ENCODE data around the gene KLHL40.

Gene KLHL40

DNA sequence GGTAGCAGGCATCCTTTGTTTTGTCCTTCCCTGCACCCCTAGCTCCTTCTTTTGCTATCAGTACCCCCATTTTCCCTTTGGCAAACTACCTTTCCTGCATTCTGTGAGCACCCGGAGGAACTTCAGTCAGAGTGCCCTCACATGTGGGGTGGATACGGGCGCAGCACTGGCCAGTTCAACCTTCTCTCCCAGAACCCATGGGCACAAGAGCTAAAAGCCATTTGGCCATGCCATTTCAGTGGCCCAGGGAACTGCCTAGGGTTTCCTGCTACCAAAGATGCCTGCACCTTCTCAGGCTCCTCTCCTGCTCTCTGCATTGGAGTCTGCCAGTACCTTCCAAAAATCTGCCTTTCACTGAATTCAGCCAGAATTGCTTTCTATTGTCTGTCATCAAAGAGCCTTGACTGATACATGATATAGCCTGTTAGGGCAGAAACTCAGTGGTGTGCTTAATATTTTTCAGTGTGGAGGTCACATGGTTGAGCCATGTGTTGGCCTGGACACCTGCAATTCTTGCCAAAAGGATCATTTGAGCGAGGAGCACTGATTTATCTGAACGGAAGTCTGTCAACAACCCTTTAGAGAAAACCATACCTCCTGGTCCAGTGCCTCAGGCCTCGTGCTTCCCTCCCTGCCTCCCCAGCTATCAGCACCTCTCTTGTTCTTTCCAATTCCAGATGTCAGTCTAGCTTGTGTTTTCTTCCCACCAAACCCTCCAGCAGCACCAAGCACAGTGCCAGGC lies 44.2 kb downstream of the KLHL40 start:
- H3K4me3 ChIP-seq (ENCODE audit: low read length): no peak overlapping the region
- TF ChIP-seq, protein P1, sequence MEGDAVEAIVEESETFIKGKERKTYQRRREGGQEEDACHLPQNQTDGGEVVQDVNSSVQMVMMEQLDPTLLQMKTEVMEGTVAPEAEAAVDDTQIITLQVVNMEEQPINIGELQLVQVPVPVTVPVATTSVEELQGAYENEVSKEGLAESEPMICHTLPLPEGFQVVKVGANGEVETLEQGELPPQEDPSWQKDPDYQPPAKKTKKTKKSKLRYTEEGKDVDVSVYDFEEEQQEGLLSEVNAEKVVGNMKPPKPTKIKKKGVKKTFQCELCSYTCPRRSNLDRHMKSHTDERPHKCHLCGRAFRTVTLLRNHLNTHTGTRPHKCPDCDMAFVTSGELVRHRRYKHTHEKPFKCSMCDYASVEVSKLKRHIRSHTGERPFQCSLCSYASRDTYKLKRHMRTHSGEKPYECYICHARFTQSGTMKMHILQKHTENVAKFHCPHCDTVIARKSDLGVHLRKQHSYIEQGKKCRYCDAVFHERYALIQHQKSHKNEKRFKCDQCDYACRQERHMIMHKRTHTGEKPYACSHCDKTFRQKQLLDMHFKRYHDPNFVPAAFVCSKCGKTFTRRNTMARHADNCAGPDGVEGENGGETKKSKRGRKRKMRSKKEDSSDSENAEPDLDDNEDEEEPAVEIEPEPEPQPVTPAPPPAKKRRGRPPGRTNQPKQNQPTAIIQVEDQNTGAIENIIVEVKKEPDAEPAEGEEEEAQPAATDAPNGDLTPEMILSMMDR (conservative IDR thresholded peaks at IDR 0.05; ENCODE audit: low read length): no peak

DNA sequence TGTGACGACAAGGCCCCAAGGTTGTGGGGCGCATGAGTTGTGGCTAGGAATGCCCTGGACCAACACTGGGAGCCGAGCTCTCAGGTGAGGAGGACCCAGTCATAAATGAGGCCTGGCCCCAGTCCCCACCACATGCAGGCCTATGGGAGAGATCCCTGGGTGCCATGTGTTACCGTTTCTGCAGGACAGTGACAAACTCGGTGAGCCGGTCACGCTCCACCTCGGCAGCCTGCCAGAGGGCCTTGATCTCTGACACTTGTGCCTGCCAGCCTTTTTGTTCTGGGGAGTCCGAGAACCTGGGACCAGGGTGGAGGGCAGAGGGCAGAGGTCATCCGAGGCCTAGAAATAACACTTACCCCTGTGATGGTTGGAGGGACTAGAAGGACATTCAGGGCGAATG lies 45.0 kb downstream of the KLHL40 start:
- no peak for DNase-seq (ENCODE audit: low read depth)
- H3K4me3 ChIP-seq (ENCODE audit: low read length): no peak overlapping the region
- TF ChIP-seq, protein P1 (conservative IDR thresholded peaks at IDR 0.05; ENCODE audit: low read length): no peak

More for the DNA sequence above, 44.2 kb downstream of the KLHL40 start:
- no peak for DNase-seq (ENCODE audit: low read depth)

DNA sequence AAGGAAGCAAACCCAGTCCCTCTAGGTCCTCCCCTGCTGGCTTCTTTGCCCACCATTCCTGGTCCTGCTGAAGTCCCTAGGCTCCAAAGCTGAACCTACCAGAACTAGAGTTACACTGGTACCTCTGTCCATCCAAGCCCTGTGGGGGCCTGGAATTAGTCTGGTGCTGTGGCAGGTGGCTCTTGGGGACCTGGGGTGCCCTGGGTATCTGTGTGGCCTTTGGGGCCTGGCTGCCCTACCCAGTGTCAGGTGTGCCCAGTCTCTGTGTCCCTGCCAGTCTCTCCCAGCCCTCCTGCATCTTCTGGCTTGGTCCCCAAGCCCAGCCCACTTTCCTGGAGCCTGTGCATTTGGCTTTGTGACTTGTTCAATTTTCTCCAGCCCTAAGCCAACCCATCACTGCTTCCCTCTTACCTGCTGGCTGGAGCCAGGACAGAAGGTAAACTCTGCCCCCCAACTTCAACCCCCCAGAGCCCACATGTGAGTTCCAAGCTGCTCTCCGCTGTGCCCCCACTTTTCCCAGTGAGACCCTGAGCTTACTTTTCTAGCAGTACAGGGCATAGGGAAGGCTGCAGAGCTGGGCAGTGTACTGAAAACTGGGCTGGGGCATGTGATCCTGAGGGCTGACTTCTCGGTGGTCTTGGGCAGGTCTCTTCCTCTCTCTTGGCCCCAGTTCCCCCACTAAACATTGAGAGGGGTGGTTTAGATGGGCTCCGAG lies 45.5 kb downstream of the KLHL40 start:
- no peak for DNase-seq (ENCODE audit: low read depth)
- TF ChIP-seq, protein P1 (conservative IDR thresholded peaks at IDR 0.05; ENCODE audit: low read length): no peak
- no peak overlapping the region for H3K4me3 ChIP-seq (ENCODE audit: low read length)

DNA sequence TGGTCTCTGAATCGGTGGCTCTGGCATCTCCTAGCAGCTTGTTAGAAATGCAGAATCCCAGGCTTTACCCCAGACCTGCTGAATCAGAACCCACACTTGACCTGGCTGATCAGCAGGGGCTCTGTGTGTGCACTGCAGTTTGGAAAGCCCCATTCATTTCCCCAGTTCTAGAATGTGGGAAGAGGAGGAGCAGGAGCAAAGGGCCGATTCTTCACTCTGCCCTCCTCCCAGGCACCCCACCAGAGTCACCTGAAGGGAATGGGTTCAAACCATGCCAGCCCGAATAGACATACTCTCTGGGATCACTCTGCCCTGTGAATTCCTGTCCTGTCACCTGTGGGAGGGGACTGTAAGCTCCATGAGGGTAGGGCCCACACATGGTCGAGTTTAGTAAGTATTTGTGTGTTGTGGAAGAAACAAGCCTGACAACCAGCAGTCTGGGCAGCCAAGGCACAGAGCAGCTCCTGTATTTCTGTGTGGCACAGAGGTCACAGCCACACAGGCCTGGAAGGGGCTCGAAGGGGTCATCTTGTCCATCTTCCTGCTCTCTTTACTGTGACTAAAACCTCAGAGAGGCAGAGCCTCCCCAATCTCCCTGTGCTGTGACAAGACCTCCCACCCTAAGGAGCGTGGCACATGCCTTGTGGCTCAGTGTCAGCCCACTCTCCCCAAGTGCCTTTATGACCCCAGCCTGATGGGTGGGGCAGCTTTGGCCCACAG lies 46.3 kb downstream of the KLHL40 start:
- no peak overlapping the region for H3K4me3 ChIP-seq (ENCODE audit: low read length)
- no peak for DNase-seq (ENCODE audit: low read depth)
- TF ChIP-seq, protein P1 (conservative IDR thresholded peaks at IDR 0.05; ENCODE audit: low read length): no peak

DNA sequence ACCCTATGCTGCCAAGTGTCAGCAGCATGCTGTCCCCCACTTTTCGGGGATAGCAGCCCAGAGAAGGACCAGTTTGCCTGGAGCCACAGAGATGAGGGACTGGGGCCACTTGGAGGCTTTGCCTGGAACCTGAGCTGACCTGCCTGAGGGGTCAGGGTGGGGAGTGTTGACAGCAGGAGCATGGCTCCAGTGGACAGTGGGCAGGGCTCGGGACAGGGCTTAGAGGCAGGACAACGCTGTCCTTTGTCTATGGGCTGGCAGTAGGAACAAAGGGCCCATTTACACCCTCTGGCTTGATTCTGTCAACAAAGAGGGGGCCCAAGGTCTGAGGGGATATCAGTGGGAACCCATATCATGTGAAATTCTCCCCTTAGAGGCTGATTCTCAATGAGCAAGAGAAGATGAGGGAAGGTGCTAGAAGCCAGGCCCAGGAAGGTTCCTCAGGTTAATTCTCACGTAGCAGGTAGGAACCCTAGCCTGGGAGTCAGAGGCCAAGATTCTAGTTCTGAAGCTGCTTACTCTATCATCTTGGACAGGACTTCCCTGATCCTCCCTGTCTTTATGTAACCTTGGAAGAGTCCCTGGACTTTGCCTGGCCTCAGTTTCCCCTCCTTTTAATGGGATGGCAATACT lies 47.0 kb downstream of the KLHL40 start:
- TF ChIP-seq, protein P1 (conservative IDR thresholded peaks at IDR 0.05; ENCODE audit: low read length): no peak
- DNase-seq (ENCODE audit: low read depth): no peak
- no peak overlapping the region for H3K4me3 ChIP-seq (ENCODE audit: low read length)

DNA sequence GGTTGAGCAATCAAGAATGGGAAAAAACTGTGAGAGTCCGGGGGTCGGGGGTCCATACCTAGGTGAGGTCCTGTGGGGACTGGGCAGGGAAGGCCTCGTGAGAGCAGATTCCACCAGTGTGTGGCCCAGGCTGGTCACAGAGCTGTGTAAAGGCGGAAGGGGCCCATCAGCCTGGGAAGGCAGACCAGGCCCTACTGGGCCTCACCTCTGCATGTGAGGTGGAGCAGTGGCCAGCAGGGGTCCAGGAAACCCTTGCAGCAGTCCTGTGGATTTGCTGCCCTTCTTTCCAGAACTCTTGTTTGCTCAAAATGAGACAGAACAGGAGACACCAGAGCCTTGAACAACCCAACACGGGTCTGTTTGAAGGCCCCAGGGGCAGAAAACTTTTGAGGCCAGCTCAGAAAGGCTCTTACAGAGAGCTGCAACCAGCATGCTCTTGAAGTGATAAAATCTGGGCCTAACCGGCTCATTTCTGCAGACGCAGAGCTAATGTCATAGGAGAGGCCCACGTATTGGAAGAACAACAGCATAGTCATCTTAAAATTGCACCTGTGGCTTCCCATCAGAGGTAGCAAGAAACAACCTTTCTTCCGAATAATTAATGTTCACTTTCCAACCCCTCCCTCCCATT lies 47.6 kb downstream of the KLHL40 start:
- TF ChIP-seq, protein P1 (conservative IDR thresholded peaks at IDR 0.05; ENCODE audit: low read length): no peak
- DNase-seq (ENCODE audit: low read depth): no peak
- no peak overlapping the region for H3K4me3 ChIP-seq (ENCODE audit: low read length)
